ENCODE measurements around the gene ST6GALNAC2.

The ST6GALNAC2 gene

GRCh38 chr17:76572201-76572910 lies 13.3 kb downstream of the ST6GALNAC2 start:
- H3K36me3 ChIP-seq (ENCODE audit: control insufficient read depth in 4 of 4, insufficient read depth in 4 of 4, low read length in 3 of 4), result peaks cover 0 to 1% (median 0%) of the 10 kb centered on the region in 4 experiments
- no peaks in the 10 kb centered on the region for H3K27me3 ChIP-seq (replicated peaks in 2 of 5; ENCODE audit: control insufficient read depth in 4 of 5, insufficient read depth in 5 of 5, low read length in 4 of 5)
- DNase-seq, result no peak
- ChIA-PET POLR2A (interaction anchor here (0.6 kb wide), 1 partner anchor 231 kb away, joined by 3 read pairs; no protein-coding TSS in a partner anchor), CTCF (interaction anchor here (0.6 to 6.7 kb wide), 7 partner anchors 9 to 67 kb away, joined by 3 to 57 read pairs (median 4); partner anchors contain the start of gene ST6GALNAC2)
- H3K9me3 ChIP-seq (ENCODE audit: control extremely low read depth in 1 of 5, control insufficient read depth in 4 of 5, insufficient read depth in 2 of 5, low read depth in 1 of 5, low read length in 4 of 5), result peaks cover 0 to 3% (median 0%) of the 10 kb centered on the region in 5 experiments
- peaks cover 3 to 23% (median 19%) of the 10 kb centered on the region in 4 experiments for H3K4me1 ChIP-seq (ENCODE audit: control extremely low read depth in 1 of 4, control insufficient read depth in 4 of 4, insufficient read depth in 4 of 4, low read length in 3 of 4)
- no peak overlapping the region for H3K27ac ChIP-seq (ENCODE audit: insufficient read depth in 1 of 2, low read depth in 1 of 2, low read length in 2 of 2, poor library complexity in 1 of 2, severe bottlenecking in 2 of 2)
- 96% methylated on average over 17 of the region's 17 CpGs for WGBS (ENCODE audit: insufficient coverage)
- no peak overlapping the region for H3K4me3 ChIP-seq (ENCODE audit: control insufficient read depth in 1 of 7, extremely low read depth in 1 of 7, insufficient read depth in 4 of 7, low read depth in 2 of 7, low read length in 6 of 7)

DNA sequence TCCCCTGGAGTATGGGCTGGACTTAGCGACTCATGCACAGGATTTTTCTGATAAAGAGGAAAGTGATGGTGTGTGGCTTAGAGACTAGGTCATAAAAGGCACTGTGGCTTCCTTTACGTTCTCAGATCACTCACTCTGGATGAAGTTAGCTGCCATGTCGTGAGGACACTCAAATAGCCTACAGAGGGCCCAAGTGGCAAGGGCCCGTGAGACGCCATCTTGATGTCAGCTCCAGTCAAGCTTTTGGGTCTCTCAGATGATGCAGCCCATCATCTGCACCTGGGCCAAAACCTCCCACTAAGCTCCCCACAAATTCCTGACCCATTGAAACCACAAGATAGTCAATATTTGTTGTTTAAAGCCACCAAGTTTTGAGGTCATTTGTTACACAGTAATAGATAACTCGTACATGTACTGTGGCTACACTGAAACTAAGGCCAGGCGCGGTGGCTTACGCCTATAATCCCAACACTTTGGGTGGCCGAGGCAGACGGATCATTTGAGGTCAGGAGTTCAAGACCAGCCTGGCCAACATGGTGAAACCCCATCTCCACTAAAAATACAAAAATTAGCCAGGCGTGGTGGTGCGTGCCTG lies 14.7 kb downstream of the ST6GALNAC2 start:
- CTCF ChIA-PET, result interaction anchor here (1.1 to 6.7 kb wide), 6 partner anchors 11 to 53 kb away, joined by 3 to 57 read pairs (median 6); partner anchors contain the start of gene ST6GALNAC2
- H3K27me3 ChIP-seq (replicated peaks in 2 of 5; ENCODE audit: control insufficient read depth in 4 of 5, insufficient read depth in 5 of 5, low read length in 4 of 5), result no peaks in the 10 kb centered on the region
- POLR2A ChIA-PET, result no interaction called here
- no peak overlapping the region for H3K4me3 ChIP-seq (ENCODE audit: control insufficient read depth in 1 of 7, extremely low read depth in 1 of 7, insufficient read depth in 4 of 7, low read depth in 2 of 7, low read length in 6 of 7)
- peaks cover 3 to 31% (median 29%) of the 10 kb centered on the region in 4 experiments for H3K4me1 ChIP-seq (ENCODE audit: control extremely low read depth in 1 of 4, control insufficient read depth in 4 of 4, insufficient read depth in 4 of 4, low read length in 3 of 4)
- WGBS (ENCODE audit: insufficient coverage), result 97% methylated on average over 10 of the region's 13 CpGs
- peaks cover 0 to 3% (median 0%) of the 10 kb centered on the region in 5 experiments for H3K9me3 ChIP-seq (ENCODE audit: control extremely low read depth in 1 of 5, control insufficient read depth in 4 of 5, insufficient read depth in 2 of 5, low read depth in 1 of 5, low read length in 4 of 5)
- H3K27ac ChIP-seq (ENCODE audit: insufficient read depth in 1 of 2, low read depth in 1 of 2, low read length in 2 of 2, poor library complexity in 1 of 2, severe bottlenecking in 2 of 2), result no peak overlapping the region
- no peak for DNase-seq
- H3K36me3 ChIP-seq (ENCODE audit: control insufficient read depth in 4 of 4, insufficient read depth in 4 of 4, low read length in 3 of 4), result peaks cover 0 to 10% (median under 1%) of the 10 kb centered on the region in 4 experiments

DNA sequence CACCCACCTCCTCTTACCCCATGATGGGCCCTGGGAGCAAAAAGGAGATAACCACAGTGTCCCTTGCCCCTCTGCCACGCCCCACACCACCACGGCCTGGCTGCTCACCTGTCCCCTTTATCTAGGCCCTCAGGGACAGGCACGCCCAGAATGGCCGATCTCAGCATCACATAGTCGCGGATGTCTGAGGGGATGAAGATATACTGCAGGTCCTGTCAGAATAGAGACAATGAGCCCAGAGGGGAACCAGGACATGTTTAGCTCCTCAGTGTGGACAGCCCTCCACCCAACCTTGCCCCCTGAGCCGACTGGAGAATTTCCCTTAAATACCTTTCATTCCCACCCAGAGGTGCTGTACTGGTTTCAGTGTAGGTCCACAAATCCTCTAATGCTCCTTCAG lies 15.2 kb downstream of the ST6GALNAC2 start:
- no peaks in the 10 kb centered on the region for H3K27me3 ChIP-seq (replicated peaks in 2 of 5; ENCODE audit: control insufficient read depth in 4 of 5, insufficient read depth in 5 of 5, low read length in 4 of 5)
- WGBS (ENCODE audit: insufficient coverage), result 87% methylated on average over 3 of the region's 7 CpGs
- CTCF ChIA-PET, result interaction anchor here (1.1 to 6.7 kb wide), 4 partner anchors 12 to 42 kb away, joined by 3 to 57 read pairs (median 6); no protein-coding TSS in a partner anchor
- H3K36me3 ChIP-seq (ENCODE audit: control insufficient read depth in 4 of 4, insufficient read depth in 4 of 4, low read length in 3 of 4), result peaks cover 0 to 16% (median 3%) of the 10 kb centered on the region in 4 experiments
- POLR2A ChIA-PET, result no interaction called here
- H3K4me1 ChIP-seq (ENCODE audit: control extremely low read depth in 1 of 4, control insufficient read depth in 4 of 4, insufficient read depth in 4 of 4, low read length in 3 of 4), result peaks cover 3 to 35% (median 29%) of the 10 kb centered on the region in 4 experiments
- DNase-seq, result no peak
- H3K27ac ChIP-seq (ENCODE audit: insufficient read depth in 1 of 2, low read depth in 1 of 2, low read length in 2 of 2, poor library complexity in 1 of 2, severe bottlenecking in 2 of 2), result no peak overlapping the region
- H3K9me3 ChIP-seq (ENCODE audit: control extremely low read depth in 1 of 5, control insufficient read depth in 4 of 5, insufficient read depth in 2 of 5, low read depth in 1 of 5, low read length in 4 of 5), result peaks cover 0 to 3% (median 0%) of the 10 kb centered on the region in 5 experiments
- H3K4me3 ChIP-seq (ENCODE audit: control insufficient read depth in 1 of 7, extremely low read depth in 1 of 7, insufficient read depth in 4 of 7, low read depth in 2 of 7, low read length in 6 of 7), result no peak overlapping the region

GRCh38 chr17:76569607-76570279 lies 15.9 kb downstream of the ST6GALNAC2 start:
- no peak overlapping the region for H3K27ac ChIP-seq (ENCODE audit: insufficient read depth in 1 of 2, low read depth in 1 of 2, low read length in 2 of 2, poor library complexity in 1 of 2, severe bottlenecking in 2 of 2)
- H3K4me3 ChIP-seq (ENCODE audit: control insufficient read depth in 1 of 7, extremely low read depth in 1 of 7, insufficient read depth in 4 of 7, low read depth in 2 of 7, low read length in 6 of 7), result no peak overlapping the region
- peaks cover 0 to 22% (median 8%) of the 10 kb centered on the region in 4 experiments for H3K36me3 ChIP-seq (ENCODE audit: control insufficient read depth in 4 of 4, insufficient read depth in 4 of 4, low read length in 3 of 4)
- no peak for DNase-seq
- H3K9me3 ChIP-seq (ENCODE audit: control extremely low read depth in 1 of 5, control insufficient read depth in 4 of 5, insufficient read depth in 2 of 5, low read depth in 1 of 5, low read length in 4 of 5), result peaks cover 0 to 3% (median 0%) of the 10 kb centered on the region in 5 experiments
- ChIA-PET CTCF (interaction anchor here (1.1 to 6.7 kb wide), 4 partner anchors 9 to 29 kb away, joined by 3 to 57 read pairs (median 4); no protein-coding TSS in a partner anchor), POLR2A (no interaction called here)
- no peaks in the 10 kb centered on the region for H3K27me3 ChIP-seq (replicated peaks in 2 of 5; ENCODE audit: control insufficient read depth in 4 of 5, insufficient read depth in 5 of 5, low read length in 4 of 5)
- H3K4me1 ChIP-seq (ENCODE audit: control extremely low read depth in 1 of 4, control insufficient read depth in 4 of 4, insufficient read depth in 4 of 4, low read length in 3 of 4), result peaks cover 3 to 37% (median 29%) of the 10 kb centered on the region in 4 experiments
- 97% methylated on average over 17 of the region's 18 CpGs for WGBS (ENCODE audit: insufficient coverage)

GRCh38 chr17:76568811-76569221 lies 16.8 kb downstream of the ST6GALNAC2 start:
- peaks cover 0 to 3% (median 0%) of the 10 kb centered on the region in 5 experiments for H3K9me3 ChIP-seq (ENCODE audit: control extremely low read depth in 1 of 5, control insufficient read depth in 4 of 5, insufficient read depth in 2 of 5, low read depth in 1 of 5, low read length in 4 of 5)
- H3K27me3 ChIP-seq (replicated peaks in 2 of 5; ENCODE audit: control insufficient read depth in 4 of 5, insufficient read depth in 5 of 5, low read length in 4 of 5), result no peaks in the 10 kb centered on the region
- peaks cover 0 to 27% (median 11%) of the 10 kb centered on the region in 4 experiments for H3K36me3 ChIP-seq (ENCODE audit: control insufficient read depth in 4 of 4, insufficient read depth in 4 of 4, low read length in 3 of 4)
- DNase-seq, result peak in 2 of 3 donors; percentile 85 to 89
- ChIA-PET POLR2A (interaction anchor here (0.8 to 1.6 kb wide), 2 partner anchors 11 to 30 kb away, joined by 3 to 8 read pairs; no protein-coding TSS in a partner anchor), CTCF (interaction anchor here (1.1 to 6.7 kb wide), 5 partner anchors 10 to 56 kb away, joined by 3 to 57 read pairs (median 13); partner anchors contain the start of gene ST6GALNAC2)
- peaks cover 3 to 37% (median 29%) of the 10 kb centered on the region in 4 experiments for H3K4me1 ChIP-seq (ENCODE audit: control extremely low read depth in 1 of 4, control insufficient read depth in 4 of 4, insufficient read depth in 4 of 4, low read length in 3 of 4)
- no peak overlapping the region for H3K27ac ChIP-seq (ENCODE audit: insufficient read depth in 1 of 2, low read depth in 1 of 2, low read length in 2 of 2, poor library complexity in 1 of 2, severe bottlenecking in 2 of 2)
- 14% methylated on average over 4 of the region's 19 CpGs for WGBS (ENCODE audit: insufficient coverage)
- peak overlapping the region in 3 of 7 experiments; percentile 4 to 29 (median 14) for H3K4me3 ChIP-seq (ENCODE audit: control insufficient read depth in 1 of 7, extremely low read depth in 1 of 7, insufficient read depth in 4 of 7, low read depth in 2 of 7, low read length in 6 of 7)

GRCh38 chr17:76567634-76568432 lies 17.8 kb downstream of the ST6GALNAC2 start:
- POLR2A ChIA-PET, result interaction anchor here (0.8 to 1.6 kb wide), 2 partner anchors 10 to 30 kb away, joined by 3 to 8 read pairs; no protein-coding TSS in a partner anchor
- peak overlapping the region in 4 of 7 experiments; percentile 2 to 34 (median 22) for H3K4me3 ChIP-seq (ENCODE audit: control insufficient read depth in 1 of 7, extremely low read depth in 1 of 7, insufficient read depth in 4 of 7, low read depth in 2 of 7, low read length in 6 of 7)
- H3K27ac ChIP-seq (ENCODE audit: insufficient read depth in 1 of 2, low read depth in 1 of 2, low read length in 2 of 2, poor library complexity in 1 of 2, severe bottlenecking in 2 of 2), result no peak overlapping the region
- peaks cover 3 to 43% (median 32%) of the 10 kb centered on the region in 4 experiments for H3K4me1 ChIP-seq (ENCODE audit: control extremely low read depth in 1 of 4, control insufficient read depth in 4 of 4, insufficient read depth in 4 of 4, low read length in 3 of 4)
- H3K36me3 ChIP-seq (ENCODE audit: control insufficient read depth in 4 of 4, insufficient read depth in 4 of 4, low read length in 3 of 4), result peaks cover 0 to 28% (median 12%) of the 10 kb centered on the region in 4 experiments
- WGBS (ENCODE audit: insufficient coverage), result 47% methylated on average over 11 of the region's 14 CpGs
- peak; percentile 68 to 95 (median 94) for DNase-seq
- H3K9me3 ChIP-seq (ENCODE audit: control extremely low read depth in 1 of 5, control insufficient read depth in 4 of 5, insufficient read depth in 2 of 5, low read depth in 1 of 5, low read length in 4 of 5), result peaks cover 0 to 3% (median 0%) of the 10 kb centered on the region in 5 experiments
- CTCF ChIA-PET, result interaction anchor here (0.9 to 6.7 kb wide), 12 partner anchors 10 to 114 kb away, joined by 3 to 57 read pairs (median 8); partner anchors contain the start of genes AANAT and ST6GALNAC2
- H3K27me3 ChIP-seq (replicated peaks in 2 of 5; ENCODE audit: control insufficient read depth in 4 of 5, insufficient read depth in 5 of 5, low read length in 4 of 5), result no peaks in the 10 kb centered on the region
